ENCODE data around the gene COA4. TPM values are rescaled to one million over a fixed set of nuclear protein-coding genes. Genes with fewer than 3 reads are reported as not detected.

The COA4 gene
- total RNA-seq, 2 donors from 2014 or later, result 40.8 to 64.9 TPM

GRCh38 chr11:73912026-73912425 lies 35.4 kb upstream of the COA4 start:
- DNase-seq (ENCODE audit: low spot score), result no peak
- H3K4me1 ChIP-seq (ENCODE audit: control insufficient read depth in 1 of 2, low read depth in 2 of 2), result no peaks in the 10 kb centered on the region
- TF ChIP-seq CTCF (IDR thresholded peaks at IDR 0.05), result no peak
- ATAC-seq (ENCODE audit: insufficient number of reproducible peaks, low FRiP score, low read depth), result no peak
- no peaks in the 10 kb centered on the region for H3K27me3 ChIP-seq (replicated peaks; ENCODE audit: insufficient read depth)
- no peak overlapping the region for H3K27ac ChIP-seq
- no peaks in the 10 kb centered on the region for H3K9me3 ChIP-seq
- no peak overlapping the region for H3K4me3 ChIP-seq
- H3K36me3 ChIP-seq, result peaks cover 21% of the 10 kb centered on the region

GRCh38 chr11:73907191-73907590 lies 30.5 kb upstream of the COA4 start:
- H3K36me3 ChIP-seq, result peaks cover 22% of the 10 kb centered on the region

GRCh38 chr11:73902303-73902702 lies 25.7 kb upstream of the COA4 start:
- no peaks in the 10 kb centered on the region for H3K27me3 ChIP-seq (replicated peaks; ENCODE audit: insufficient read depth)
- no peak overlapping the region for H3K4me3 ChIP-seq
- no peaks in the 10 kb centered on the region for H3K9me3 ChIP-seq
- no peak overlapping the region for H3K27ac ChIP-seq
- H3K4me1 ChIP-seq (ENCODE audit: control insufficient read depth in 1 of 2, low read depth in 2 of 2), result no peaks in the 10 kb centered on the region
- H3K36me3 ChIP-seq, result peaks cover 21% of the 10 kb centered on the region
- no peak for TF ChIP-seq CTCF (IDR thresholded peaks at IDR 0.05)
- ATAC-seq (ENCODE audit: insufficient number of reproducible peaks, low FRiP score, low read depth), result no peak
- DNase-seq (ENCODE audit: low spot score), result no peak

More at GRCh38 chr11:73907191-73907590, 30.5 kb upstream of the COA4 start:
- ATAC-seq (ENCODE audit: insufficient number of reproducible peaks, low FRiP score, low read depth) (no peak), DNase-seq (ENCODE audit: low spot score) (no peak)
- H3K9me3 ChIP-seq, result no peaks in the 10 kb centered on the region
- no peaks in the 10 kb centered on the region for H3K4me1 ChIP-seq (ENCODE audit: control insufficient read depth in 1 of 2, low read depth in 2 of 2)
- H3K27ac ChIP-seq, result no peak overlapping the region
- H3K4me3 ChIP-seq, result no peak overlapping the region
- TF ChIP-seq CTCF (IDR thresholded peaks at IDR 0.05), result no peak
- H3K27me3 ChIP-seq (replicated peaks; ENCODE audit: insufficient read depth), result no peaks in the 10 kb centered on the region

GRCh38 chr11:73894725-73895335 lies 18.2 kb upstream of the COA4 start:
- Histone ChIP-seq H3K36me3 (peaks cover 8% of the 10 kb centered on the region), H3K9me3 (no peaks in the 10 kb centered on the region), H3K27me3 (replicated peaks; ENCODE audit: insufficient read depth) (no peaks in the 10 kb centered on the region), H3K4me3 (no peak overlapping the region), H3K27ac (no peak overlapping the region), H3K4me1 (ENCODE audit: control insufficient read depth in 1 of 2, low read depth in 2 of 2) (no peaks in the 10 kb centered on the region)
- DNase-seq (ENCODE audit: low spot score), result no peak
- no peak for TF ChIP-seq CTCF (IDR thresholded peaks at IDR 0.05)
- ATAC-seq (ENCODE audit: insufficient number of reproducible peaks, low FRiP score, low read depth), result no peak

GRCh38 chr11:73893041-73893440 lies 16.4 kb upstream of the COA4 start:
- H3K36me3 ChIP-seq, result peaks cover 8% of the 10 kb centered on the region
- no peak overlapping the region for H3K4me3 ChIP-seq
- no peaks in the 10 kb centered on the region for H3K9me3 ChIP-seq
- no peak for ATAC-seq (ENCODE audit: insufficient number of reproducible peaks, low FRiP score, low read depth)
- no peaks in the 10 kb centered on the region for H3K4me1 ChIP-seq (ENCODE audit: control insufficient read depth in 1 of 2, low read depth in 2 of 2)
- TF ChIP-seq CTCF (IDR thresholded peaks at IDR 0.05), result no peak
- no peak for DNase-seq (ENCODE audit: low spot score)
- no peak overlapping the region for H3K27ac ChIP-seq
- no peaks in the 10 kb centered on the region for H3K27me3 ChIP-seq (replicated peaks; ENCODE audit: insufficient read depth)

Data from thoracic aorta (tissue), 2 donors.